Activated CD4-positive, alpha-beta T cell treated with anti-CD3 and anti-CD28 coated beads for 36 hours (primary cell): Measurements from ENCODE around the gene ARHGAP15. TPM values are rescaled to one million over a fixed set of nuclear protein-coding genes. Genes with fewer than 3 reads are reported as not detected.

Source experiments
- ATAC-seq: fragments of 200-7000 bp; cut with Tn5 transposase; one replicate; pipeline ENCODE4 v1.10.0; 2021; ENCODE audit warnings: mild to moderate bottlenecking, moderate library complexity
- CTCF ChIA-PET: fragments of 350-600 bp; sonication (Branson Sonifier 250); formaldehyde crosslinking; loops from one replicate; lab custom pipeline; 2021; ENCODE audit warnings: antibody characterized with exemption; lab: Charles Lee
- POLR2A ChIA-PET: fragments of 350-600 bp; sonication (Branson Sonifier 250); formaldehyde crosslinking; loops from one replicate; lab custom pipeline; 2021; ENCODE audit warnings: antibody characterized with exemption, inconsistent platforms; lab: Charles Lee
- DNase-seq: peaks from one replicate; pipeline ENCODE4 v3.0.0-alpha.2; 2020
- H3K27ac Mint-ChIP-seq: one replicate; pipeline ENCODE4 v1.8.0; 2021; ENCODE audit warnings: mixed read lengths
- H3K27me3 Mint-ChIP-seq: one replicate; pipeline ENCODE4 v1.8.0; 2021; ENCODE audit warnings: mixed read lengths
- H3K36me3 Mint-ChIP-seq: one replicate; pipeline ENCODE4 v1.8.0; 2021; ENCODE audit warnings: low read depth, mixed read lengths
- H3K4me1 Mint-ChIP-seq: one replicate; pipeline ENCODE4 v1.8.0; 2021; ENCODE audit warnings: mixed read lengths
- H3K4me3 Mint-ChIP-seq: one replicate; pipeline ENCODE4 v1.8.0; 2021; ENCODE audit warnings: mild to moderate bottlenecking, moderate library complexity, mixed read lengths
- H3K9me3 Mint-ChIP-seq: one replicate; pipeline ENCODE4 v1.8.0; 2021; ENCODE audit warnings: low read depth, mixed read lengths
- intact Hi-C, 2 experiments: fragments of 100-400 bp; cut with DNase I in 1 of 2; cut with micrococcal nuclease in 1 of 2; formaldehyde crosslinking; loops; one replicate each; pipeline versions ENCODE4 v1.14.2 to v1.15.1; 2022 to 2024; cut with DNase I, micrococcal nuclease
- total RNA-seq, 2 experiments: library from RNA; stranded (reverse); gene quantifications; one replicate each; pipeline ENCODE4 v1.2.3, GENCODE V29; 2021

The ARHGAP15 gene
- total RNA-seq, 2 experiments from 2014 or later: 62.6 to 64.3 TPM

DNA sequence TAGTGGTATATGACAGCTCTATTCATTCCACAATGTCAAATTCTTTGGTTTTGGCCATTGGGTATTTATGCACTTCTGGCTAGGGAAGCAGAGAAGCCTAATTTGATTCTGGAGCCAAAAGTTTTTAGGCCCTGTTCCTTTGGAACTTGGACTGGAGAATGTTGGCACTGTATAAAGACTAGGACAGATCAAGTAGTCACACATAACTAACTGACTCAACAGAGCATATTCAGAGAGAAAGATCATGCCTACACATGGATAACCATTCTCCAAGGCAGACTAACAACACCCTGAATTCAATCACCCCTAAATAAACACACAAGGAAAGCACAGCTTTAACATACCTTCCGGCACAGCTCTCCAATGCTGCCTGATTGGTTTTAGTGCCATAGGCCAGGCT lies 62.9 kb downstream of the ARHGAP15 start:
- ChIA-PET CTCF (interaction anchor here (0.8 to 1.6 kb wide), 5 partner anchors 9 to 81 kb away, joined by 3 to 6 read pairs (median 3); no protein-coding TSS in a partner anchor), POLR2A (interaction anchor here (0.6 kb wide), 1 partner anchor 92 kb away, joined by 3 read pairs; no protein-coding TSS in a partner anchor)
- intact Hi-C loops: no loop called here
- no peaks in the 10 kb centered on the region for H3K9me3 Mint-ChIP-seq
- ATAC-seq: no peak
- peaks cover 23% of the 10 kb centered on the region for H3K36me3 Mint-ChIP-seq
- H3K27me3 Mint-ChIP-seq: no peaks in the 10 kb centered on the region
- no peak overlapping the region for H3K4me3 Mint-ChIP-seq
- peaks cover 37% of the 10 kb centered on the region for H3K4me1 Mint-ChIP-seq
- DNase-seq: no peak
- H3K27ac Mint-ChIP-seq: no peak overlapping the region

DNA sequence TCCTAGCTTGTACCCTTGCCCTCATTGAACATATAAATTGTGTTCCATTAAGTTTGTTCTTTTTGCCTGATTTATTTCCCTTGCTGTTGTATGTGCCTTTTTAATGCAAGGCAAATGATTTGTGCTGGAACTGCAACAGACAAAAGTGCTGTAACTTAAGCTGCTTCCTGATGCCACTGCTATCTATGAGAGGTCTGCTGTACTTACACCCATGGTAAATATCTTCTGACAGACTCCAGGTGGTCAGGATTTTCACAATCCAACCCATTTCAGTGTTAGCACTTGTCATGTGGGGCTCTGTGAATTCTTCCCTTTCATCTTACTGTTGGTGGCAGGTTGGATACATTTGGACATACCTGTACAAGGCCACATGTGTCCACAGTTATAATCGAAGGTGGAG lies 63.5 kb downstream of the ARHGAP15 start:
- DNase-seq (no peak), ATAC-seq (no peak)
- Mint-ChIP-seq H3K36me3 (peaks cover 21% of the 10 kb centered on the region), H3K27ac (no peak overlapping the region), H3K27me3 (no peaks in the 10 kb centered on the region), H3K9me3 (no peaks in the 10 kb centered on the region), H3K4me3 (no peak overlapping the region), H3K4me1 (peaks cover 32% of the 10 kb centered on the region)
- ChIA-PET CTCF (no interaction called here), POLR2A (no interaction called here)
- intact Hi-C loops: no loop called here

DNA sequence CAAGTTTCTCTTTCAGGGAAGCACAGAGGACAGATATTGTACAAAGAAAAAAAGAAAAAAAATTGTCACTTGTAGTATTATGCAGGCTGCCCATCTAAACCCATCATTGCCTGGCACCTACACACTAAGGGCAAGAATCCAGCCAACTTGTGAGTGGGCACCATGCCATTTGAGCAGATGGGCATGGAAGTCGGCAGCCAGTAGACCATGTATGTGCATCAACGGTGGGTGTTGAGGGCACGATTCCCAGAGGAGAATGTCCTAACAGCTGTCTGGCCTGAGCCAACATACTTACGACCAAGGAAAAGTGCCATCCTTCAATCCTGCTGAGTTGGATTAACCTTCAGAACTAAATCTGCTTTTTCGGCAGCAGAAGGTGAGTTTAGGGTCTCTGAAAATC lies 63.9 kb downstream of the ARHGAP15 start:
- peaks cover 32% of the 10 kb centered on the region for H3K4me1 Mint-ChIP-seq
- POLR2A ChIA-PET: no interaction called here
- CTCF ChIA-PET: interaction anchor here (0.7 kb wide), 1 partner anchor 81 kb away, joined by 4 read pairs; no protein-coding TSS in a partner anchor
- ATAC-seq: no peak
- no peaks in the 10 kb centered on the region for H3K27me3 Mint-ChIP-seq
- H3K36me3 Mint-ChIP-seq: peaks cover 21% of the 10 kb centered on the region
- no peak overlapping the region for H3K4me3 Mint-ChIP-seq
- no peak overlapping the region for H3K27ac Mint-ChIP-seq
- no peaks in the 10 kb centered on the region for H3K9me3 Mint-ChIP-seq
- DNase-seq: no peak
- intact Hi-C loops: no loop called here

DNA sequence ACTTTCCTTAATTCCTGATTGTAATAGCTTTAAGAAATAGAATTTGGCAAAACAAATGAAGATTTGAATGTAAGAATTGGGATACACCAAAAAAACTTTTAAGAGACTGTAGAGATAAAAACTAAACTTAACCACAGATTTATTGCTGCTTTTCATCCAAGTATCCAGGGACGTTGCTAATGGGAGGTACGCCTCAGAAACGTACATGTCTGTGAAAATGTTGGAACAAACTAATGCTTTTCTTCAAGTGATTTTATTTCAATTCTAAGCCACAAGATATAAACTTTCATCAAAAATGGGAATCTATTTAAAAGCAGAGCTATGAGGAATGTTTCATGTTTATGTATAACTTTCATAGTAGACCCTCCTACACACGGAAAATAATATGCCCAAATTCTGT lies 66.3 kb downstream of the ARHGAP15 start:
- ATAC-seq: no peak
- Mint-ChIP-seq H3K4me1 (peaks cover 35% of the 10 kb centered on the region), H3K27me3 (no peaks in the 10 kb centered on the region), H3K36me3 (peaks cover 21% of the 10 kb centered on the region), H3K4me3 (no peak overlapping the region), H3K27ac (no peak overlapping the region), H3K9me3 (no peaks in the 10 kb centered on the region)
- intact Hi-C loops: no loop called here
- CTCF ChIA-PET: no interaction called here
- DNase-seq: no peak
- POLR2A ChIA-PET: no interaction called here

DNA sequence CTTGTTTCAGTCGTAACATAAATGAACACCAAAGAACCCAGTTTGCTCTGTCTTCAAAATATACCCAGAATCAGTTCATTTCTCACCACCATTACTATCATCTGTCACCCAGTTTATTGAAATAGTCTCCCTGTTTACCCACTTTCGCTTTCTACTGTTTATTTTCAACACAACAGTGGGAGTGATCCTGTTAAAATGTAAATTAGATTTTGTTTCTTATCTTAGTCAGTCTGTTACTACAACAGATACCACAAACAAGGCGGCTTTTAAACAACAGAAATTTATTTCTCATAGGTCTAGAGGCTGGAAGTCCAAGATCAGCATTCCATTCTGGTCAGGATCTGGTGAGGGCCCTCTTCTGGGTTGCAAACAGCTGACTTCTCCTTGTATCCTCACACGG lies 74.8 kb downstream of the ARHGAP15 start:
- Mint-ChIP-seq H3K9me3 (peaks cover 3% of the 10 kb centered on the region), H3K36me3 (peaks cover 67% of the 10 kb centered on the region), H3K27me3 (no peaks in the 10 kb centered on the region), H3K4me1 (peaks cover 45% of the 10 kb centered on the region), H3K4me3 (no peak overlapping the region), H3K27ac (peak overlapping the region; percentile 66)
- DNase-seq (no peak), ATAC-seq (no peak)
- POLR2A ChIA-PET: no interaction called here
- intact Hi-C loops: loop anchor here in 1 of 2 experiments (2.0 kb wide), 1 partner anchor 19 kb away; no protein-coding TSS in a partner anchor
- CTCF ChIA-PET: interaction anchor here (0.9 to 6.6 kb wide), 6 partner anchors 13 to 93 kb away, joined by 3 to 51 read pairs (median 6); no protein-coding TSS in a partner anchor

DNA sequence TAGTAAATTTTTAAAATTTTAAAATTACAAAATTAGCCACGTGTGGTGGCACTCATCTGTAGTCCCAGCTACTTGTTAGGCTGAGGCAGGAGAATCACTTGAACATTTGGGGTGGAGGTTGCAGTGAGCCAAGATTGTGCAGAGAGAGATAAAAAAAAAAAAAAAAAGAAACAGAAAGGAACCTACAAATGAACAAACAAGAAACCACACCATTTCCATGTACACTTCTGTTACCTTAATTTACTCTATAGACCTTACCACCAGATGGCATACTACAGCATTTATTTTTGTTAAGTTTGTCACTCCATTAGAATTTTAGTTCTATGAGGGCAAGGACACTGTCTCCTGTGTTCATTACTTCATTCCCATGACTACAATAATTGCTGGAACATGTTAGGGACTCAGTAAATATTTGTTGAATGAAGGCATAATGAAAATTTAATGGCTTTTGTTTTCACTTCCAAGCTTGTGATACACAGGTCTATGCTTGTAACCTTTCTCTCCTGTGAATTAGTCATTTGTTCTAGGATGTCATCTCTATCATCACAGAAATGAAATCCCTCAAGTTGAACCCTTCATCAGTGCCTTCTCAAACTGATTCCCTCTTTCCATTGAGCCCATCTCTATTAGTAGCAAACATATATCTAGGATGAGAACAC lies 76.0 kb downstream of the ARHGAP15 start:
- intact Hi-C loops: loop anchor here (1.0 to 5.0 kb wide), 4 partner anchors 18 to 54 kb away; no protein-coding TSS in a partner anchor
- ATAC-seq (peak; percentile 83), DNase-seq (no peak)
- Mint-ChIP-seq H3K4me3 (no peak overlapping the region), H3K4me1 (peaks cover 50% of the 10 kb centered on the region), H3K27me3 (no peaks in the 10 kb centered on the region), H3K36me3 (peaks cover 69% of the 10 kb centered on the region), H3K9me3 (peaks cover 3% of the 10 kb centered on the region), H3K27ac (peak overlapping the region; percentile 73)
- ChIA-PET CTCF (interaction anchor here (0.6 to 6.6 kb wide), 8 partner anchors 14 to 227 kb away, joined by 3 to 51 read pairs (median 4); no protein-coding TSS in a partner anchor), POLR2A (interaction anchor here (1.0 kb wide), 1 partner anchor 53 kb away, joined by 3 read pairs; no protein-coding TSS in a partner anchor)

DNA sequence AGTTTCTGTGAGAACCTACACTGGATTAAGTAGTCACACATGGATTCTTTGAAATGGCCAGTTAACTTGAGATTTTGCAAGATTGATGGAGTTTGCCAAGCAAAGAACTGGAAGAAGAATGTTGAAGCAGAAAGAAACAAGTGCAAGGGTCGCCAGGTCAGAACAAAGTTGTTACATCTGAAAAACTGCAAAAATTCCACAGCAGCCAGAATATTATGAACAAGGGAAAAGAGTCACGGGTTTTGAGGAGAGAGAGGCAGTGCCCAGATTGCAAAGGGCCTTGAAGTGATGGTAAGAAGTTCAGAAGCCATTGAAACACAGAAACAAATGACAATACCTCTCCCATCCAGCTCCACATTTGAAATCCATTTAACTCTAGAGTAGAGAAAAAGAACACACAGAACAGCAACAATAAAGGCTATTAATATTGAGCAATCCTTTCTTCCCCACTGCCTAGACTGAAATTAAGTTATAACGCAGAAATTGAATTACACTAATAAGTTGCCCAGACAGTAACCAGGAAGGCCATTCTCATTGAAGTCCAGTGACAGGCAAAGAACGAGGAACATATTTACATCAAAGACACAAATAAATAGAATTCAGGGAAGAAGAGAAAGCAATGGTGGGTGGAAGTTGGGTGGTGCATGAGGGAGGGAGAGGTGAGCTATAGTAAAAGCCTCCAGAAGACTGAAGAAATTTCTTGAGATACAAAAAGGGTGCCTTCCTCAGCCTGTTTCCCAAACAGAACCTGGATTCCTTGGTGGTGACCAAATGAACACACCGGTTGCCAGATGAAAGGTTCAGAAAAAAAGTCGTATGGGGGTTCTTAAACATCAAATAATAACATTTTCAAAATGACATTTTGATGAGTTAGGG lies 80.6 kb downstream of the ARHGAP15 start:
- Mint-ChIP-seq H3K9me3 (no peaks in the 10 kb centered on the region), H3K27me3 (no peaks in the 10 kb centered on the region), H3K36me3 (peaks cover 45% of the 10 kb centered on the region), H3K4me3 (no peak overlapping the region), H3K27ac (no peak overlapping the region), H3K4me1 (peaks cover 32% of the 10 kb centered on the region)
- POLR2A ChIA-PET: no interaction called here
- ATAC-seq (no peak), DNase-seq (no peak)
- CTCF ChIA-PET: interaction anchor here (0.7 to 1.9 kb wide), 3 partner anchors 11 to 13 kb away, joined by 3 to 5 read pairs (median 3); no protein-coding TSS in a partner anchor
- intact Hi-C loops: loop anchor here in 1 of 2 experiments (5.0 kb wide), 1 partner anchor 48 kb away; no protein-coding TSS in a partner anchor

DNA sequence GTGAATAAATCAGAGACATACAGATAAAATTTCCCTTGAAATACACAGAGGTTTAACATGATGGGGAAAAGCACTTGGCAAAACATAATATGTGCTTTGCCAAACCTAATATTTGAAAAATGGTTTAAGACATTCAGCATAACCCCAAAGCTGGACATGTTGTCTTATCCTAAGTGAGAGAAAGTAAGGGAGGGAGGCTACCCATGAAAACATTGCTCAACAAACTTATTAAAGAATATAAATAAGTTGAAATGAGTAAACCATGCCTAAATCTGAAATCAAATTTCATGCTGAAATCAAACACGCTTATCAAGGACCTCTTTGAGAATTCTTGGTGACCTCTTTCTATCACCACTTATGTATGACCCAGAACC lies 81.2 kb downstream of the ARHGAP15 start:
- ChIA-PET POLR2A (no interaction called here), CTCF (interaction anchor here (0.6 to 1.9 kb wide), 4 partner anchors 11 to 493 kb away, joined by 3 to 5 read pairs (median 3); no protein-coding TSS in a partner anchor)
- ATAC-seq: no peak
- intact Hi-C loops: no loop called here
- Mint-ChIP-seq H3K9me3 (no peaks in the 10 kb centered on the region), H3K27ac (no peak overlapping the region), H3K4me1 (peaks cover 28% of the 10 kb centered on the region), H3K4me3 (no peak overlapping the region), H3K36me3 (peaks cover 45% of the 10 kb centered on the region), H3K27me3 (no peaks in the 10 kb centered on the region)
- no peak for DNase-seq

DNA sequence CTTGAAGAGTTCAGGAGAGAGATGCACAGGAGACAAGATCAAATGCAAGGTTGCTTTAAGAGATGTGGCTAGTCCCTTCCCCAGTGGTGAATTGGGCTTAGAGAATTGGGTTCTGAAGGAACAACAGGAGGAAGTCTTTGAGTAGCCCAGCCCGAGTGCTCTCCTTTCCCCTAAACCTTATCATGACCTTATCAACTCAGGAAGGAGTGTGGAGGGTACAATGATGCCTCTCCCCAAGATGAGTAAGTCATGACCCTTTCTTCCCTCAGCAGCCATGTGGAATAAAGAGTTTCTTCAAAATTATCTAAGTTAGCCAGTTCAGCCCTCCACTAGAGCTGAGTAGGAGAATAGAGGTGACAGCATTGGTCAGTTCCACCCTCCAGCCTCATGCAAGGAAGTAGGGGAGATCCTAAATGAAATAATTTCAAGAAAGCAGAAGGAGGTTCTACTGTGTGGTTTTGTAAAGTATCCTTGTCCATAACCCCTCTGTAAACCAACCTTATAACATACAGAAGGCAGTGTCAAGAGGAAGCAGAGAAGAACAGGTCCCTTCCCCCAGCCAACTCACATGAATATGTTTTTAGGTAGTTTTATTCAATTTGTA lies 88.4 kb downstream of the ARHGAP15 start:
- ChIA-PET CTCF (interaction anchor here (0.6 to 2.3 kb wide), 7 partner anchors 11 to 107 kb away, joined by 3 to 10 read pairs (median 4); no protein-coding TSS in a partner anchor), POLR2A (interaction anchor here (0.6 kb wide), 1 partner anchor 70 kb away, joined by 3 read pairs; no protein-coding TSS in a partner anchor)
- no peaks in the 10 kb centered on the region for H3K27me3 Mint-ChIP-seq
- intact Hi-C loops: no loop called here
- H3K9me3 Mint-ChIP-seq: no peaks in the 10 kb centered on the region
- DNase-seq: no peak
- ATAC-seq: peak; percentile 36
- peaks cover 30% of the 10 kb centered on the region for H3K36me3 Mint-ChIP-seq
- H3K4me3 Mint-ChIP-seq: no peak overlapping the region
- H3K27ac Mint-ChIP-seq: peak overlapping the region; percentile 40
- peaks cover 32% of the 10 kb centered on the region for H3K4me1 Mint-ChIP-seq

DNA sequence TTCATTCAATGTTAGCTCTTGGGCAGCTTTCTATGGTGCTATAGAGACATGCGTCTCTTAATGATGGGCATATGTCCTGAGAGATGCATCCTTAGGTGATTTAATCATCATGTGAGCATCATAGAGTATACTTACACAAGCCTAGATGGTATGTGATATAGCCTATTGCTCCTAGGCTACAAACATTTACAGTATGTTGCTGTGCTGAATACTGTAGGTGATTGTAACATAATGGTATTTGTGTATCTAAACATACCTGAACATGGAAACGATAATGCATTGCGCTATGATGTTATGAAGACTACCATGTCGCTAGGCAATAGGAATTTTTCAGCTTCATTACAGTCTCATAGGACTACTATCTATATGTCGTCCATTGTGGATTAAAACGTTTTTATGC lies 89.4 kb downstream of the ARHGAP15 start:
- intact Hi-C loops: no loop called here
- no peaks in the 10 kb centered on the region for H3K27me3 Mint-ChIP-seq
- H3K4me1 Mint-ChIP-seq: peaks cover 42% of the 10 kb centered on the region
- DNase-seq (no peak), ATAC-seq (no peak)
- POLR2A ChIA-PET: no interaction called here
- no peak overlapping the region for H3K27ac Mint-ChIP-seq
- H3K9me3 Mint-ChIP-seq: no peaks in the 10 kb centered on the region
- CTCF ChIA-PET: interaction anchor here (1.0 to 2.1 kb wide), 7 partner anchors 10 to 108 kb away, joined by 3 to 10 read pairs (median 3); no protein-coding TSS in a partner anchor
- H3K4me3 Mint-ChIP-seq: no peak overlapping the region
- H3K36me3 Mint-ChIP-seq: peaks cover 30% of the 10 kb centered on the region

DNA sequence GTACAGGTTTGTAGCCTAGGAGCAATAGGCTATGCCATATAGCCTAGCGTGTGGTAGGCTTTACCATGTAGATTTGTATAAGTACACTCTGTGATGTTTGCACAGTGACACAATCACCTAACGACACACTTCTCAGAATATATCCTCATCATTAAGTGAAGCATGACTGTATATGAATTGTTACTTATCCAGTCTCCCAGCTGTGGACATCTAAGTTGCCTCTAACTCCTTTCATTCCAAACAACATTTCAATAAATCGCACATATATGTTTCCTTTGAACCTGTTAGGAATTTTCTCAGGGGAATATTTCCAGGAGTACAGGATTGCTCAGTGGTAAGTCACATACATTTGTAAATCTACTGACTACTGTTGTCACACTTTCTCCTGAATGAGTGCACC lies 90.0 kb downstream of the ARHGAP15 start:
- Mint-ChIP-seq H3K4me3 (no peak overlapping the region), H3K27me3 (no peaks in the 10 kb centered on the region), H3K27ac (no peak overlapping the region), H3K9me3 (no peaks in the 10 kb centered on the region), H3K4me1 (peaks cover 46% of the 10 kb centered on the region), H3K36me3 (peaks cover 30% of the 10 kb centered on the region)
- ATAC-seq (no peak), DNase-seq (no peak)
- ChIA-PET CTCF (interaction anchor here (1.0 to 2.1 kb wide), 6 partner anchors 11 to 108 kb away, joined by 3 to 10 read pairs (median 4); no protein-coding TSS in a partner anchor), POLR2A (no interaction called here)
- intact Hi-C loops: no loop called here
